Measurements from ENCODE around the gene IQGAP2. TPM values are rescaled to one million over a fixed set of nuclear protein-coding genes. Genes with fewer than 3 reads are reported as not detected.
A peak's percentile ranks its signal among the peaks of the same experiment; 100 is the strongest.

The IQGAP2 gene
- total RNA-seq, 1 donor = 0.36 TPM

DNA sequence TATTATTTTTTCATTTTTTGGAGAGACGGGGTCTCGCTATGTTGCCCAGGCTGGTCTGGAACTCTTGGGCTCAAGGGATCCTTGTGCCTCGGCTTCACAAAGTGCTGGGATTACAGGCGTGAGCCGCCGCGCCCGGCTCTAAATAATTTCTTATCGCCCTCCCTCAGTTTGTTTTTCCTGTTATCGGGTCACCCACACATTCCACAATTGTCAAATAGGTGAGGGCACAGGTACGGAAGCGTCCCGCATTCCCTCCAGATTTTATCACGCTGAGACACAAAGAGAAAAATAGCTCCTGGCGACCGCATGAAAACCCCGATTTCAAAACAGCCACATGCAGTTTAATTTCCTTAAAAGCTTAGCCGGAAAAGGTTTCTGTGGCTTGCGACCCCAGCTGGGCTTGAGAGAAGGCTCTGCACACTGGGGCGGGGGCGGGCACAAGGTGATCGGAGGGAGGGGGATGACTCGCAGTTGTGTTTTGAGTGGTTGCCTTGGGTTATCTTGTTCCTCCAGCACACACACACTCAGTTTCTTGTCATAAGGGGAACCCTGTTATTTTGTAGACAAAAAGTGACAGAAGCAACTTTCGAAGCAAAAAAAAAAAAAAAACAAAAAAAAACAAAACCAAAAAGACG lies 717 bp upstream of the IQGAP2 start:
- H3K4me2 ChIP-seq (ENCODE audit: insufficient read depth, low read length) = peak overlapping the region; percentile 82
- peak; percentile 21 for DNase-seq (ENCODE audit: insufficient read length, low spot score, missing footprints)
- H3K36me3 ChIP-seq (ENCODE audit: insufficient read depth, low read length) = no peaks in the 10 kb centered on the region
- H3K4me1 ChIP-seq (ENCODE audit: insufficient read depth, low read length) = no peaks in the 10 kb centered on the region
- TF ChIP-seq, protein P1, sequence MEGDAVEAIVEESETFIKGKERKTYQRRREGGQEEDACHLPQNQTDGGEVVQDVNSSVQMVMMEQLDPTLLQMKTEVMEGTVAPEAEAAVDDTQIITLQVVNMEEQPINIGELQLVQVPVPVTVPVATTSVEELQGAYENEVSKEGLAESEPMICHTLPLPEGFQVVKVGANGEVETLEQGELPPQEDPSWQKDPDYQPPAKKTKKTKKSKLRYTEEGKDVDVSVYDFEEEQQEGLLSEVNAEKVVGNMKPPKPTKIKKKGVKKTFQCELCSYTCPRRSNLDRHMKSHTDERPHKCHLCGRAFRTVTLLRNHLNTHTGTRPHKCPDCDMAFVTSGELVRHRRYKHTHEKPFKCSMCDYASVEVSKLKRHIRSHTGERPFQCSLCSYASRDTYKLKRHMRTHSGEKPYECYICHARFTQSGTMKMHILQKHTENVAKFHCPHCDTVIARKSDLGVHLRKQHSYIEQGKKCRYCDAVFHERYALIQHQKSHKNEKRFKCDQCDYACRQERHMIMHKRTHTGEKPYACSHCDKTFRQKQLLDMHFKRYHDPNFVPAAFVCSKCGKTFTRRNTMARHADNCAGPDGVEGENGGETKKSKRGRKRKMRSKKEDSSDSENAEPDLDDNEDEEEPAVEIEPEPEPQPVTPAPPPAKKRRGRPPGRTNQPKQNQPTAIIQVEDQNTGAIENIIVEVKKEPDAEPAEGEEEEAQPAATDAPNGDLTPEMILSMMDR (IDR thresholded peaks at IDR 0.05; ENCODE audit: extremely low read depth, low read depth, low read length) = no peak
- H3K9me3 ChIP-seq (ENCODE audit: low read depth, low read length) = no peaks in the 10 kb centered on the region
- H3K27ac ChIP-seq (ENCODE audit: low read depth, low read length) = no peak overlapping the region
- no peaks in the 10 kb centered on the region for H3K79me2 ChIP-seq (ENCODE audit: insufficient read depth, low read length)
- H2AFZ ChIP-seq (ENCODE audit: low read length) = peak overlapping the region; percentile 76
- H4K20me1 ChIP-seq (ENCODE audit: insufficient read depth, low read length) = no peaks in the 10 kb centered on the region
- peaks cover 28% of the 10 kb centered on the region for H3K27me3 ChIP-seq (ENCODE audit: insufficient read depth, low read length)
- peak overlapping the region; percentile 67 for H3K4me3 ChIP-seq (ENCODE audit: insufficient read depth, low read length)

DNA sequence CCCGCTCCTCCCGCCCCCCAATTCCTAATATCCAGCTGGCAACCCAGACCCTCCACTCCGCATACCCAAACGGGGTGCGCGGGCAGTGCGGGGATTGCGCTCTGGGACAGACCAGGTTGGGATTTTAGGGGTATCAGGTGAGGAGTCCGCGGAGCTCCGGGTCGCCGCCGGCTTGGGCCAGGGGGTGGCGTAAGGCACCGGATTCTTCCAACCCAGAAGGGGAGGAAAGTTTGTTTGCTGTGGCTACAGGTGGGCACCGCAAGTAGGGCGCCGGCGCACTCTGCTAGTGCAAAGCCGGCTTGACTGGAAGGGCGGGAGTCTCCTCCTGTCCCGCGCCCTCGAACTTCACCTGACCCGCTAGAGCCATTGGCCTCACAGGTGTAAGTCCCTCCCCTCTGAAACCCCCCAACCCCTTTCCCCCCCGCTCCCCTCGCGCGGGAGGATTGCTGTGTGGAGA lies 709 bp downstream of the IQGAP2 start:
- no peak for DNase-seq (ENCODE audit: insufficient read length, low spot score, missing footprints)
- Histone ChIP-seq H3K27ac (ENCODE audit: low read depth, low read length) (no peak overlapping the region), H3K4me2 (ENCODE audit: insufficient read depth, low read length) (peak overlapping the region; percentile 82), H3K79me2 (ENCODE audit: insufficient read depth, low read length) (no peaks in the 10 kb centered on the region), H3K4me1 (ENCODE audit: insufficient read depth, low read length) (no peaks in the 10 kb centered on the region), H3K27me3 (ENCODE audit: insufficient read depth, low read length) (peaks cover 28% of the 10 kb centered on the region), H3K36me3 (ENCODE audit: insufficient read depth, low read length) (no peaks in the 10 kb centered on the region), H3K9me3 (ENCODE audit: low read depth, low read length) (no peaks in the 10 kb centered on the region), H4K20me1 (ENCODE audit: insufficient read depth, low read length) (no peaks in the 10 kb centered on the region), H3K4me3 (ENCODE audit: insufficient read depth, low read length) (no peak overlapping the region), H2AFZ (ENCODE audit: low read length) (no peak overlapping the region)
- TF ChIP-seq, protein P1 (IDR thresholded peaks at IDR 0.05; ENCODE audit: extremely low read depth, low read depth, low read length) = no peak

DNA sequence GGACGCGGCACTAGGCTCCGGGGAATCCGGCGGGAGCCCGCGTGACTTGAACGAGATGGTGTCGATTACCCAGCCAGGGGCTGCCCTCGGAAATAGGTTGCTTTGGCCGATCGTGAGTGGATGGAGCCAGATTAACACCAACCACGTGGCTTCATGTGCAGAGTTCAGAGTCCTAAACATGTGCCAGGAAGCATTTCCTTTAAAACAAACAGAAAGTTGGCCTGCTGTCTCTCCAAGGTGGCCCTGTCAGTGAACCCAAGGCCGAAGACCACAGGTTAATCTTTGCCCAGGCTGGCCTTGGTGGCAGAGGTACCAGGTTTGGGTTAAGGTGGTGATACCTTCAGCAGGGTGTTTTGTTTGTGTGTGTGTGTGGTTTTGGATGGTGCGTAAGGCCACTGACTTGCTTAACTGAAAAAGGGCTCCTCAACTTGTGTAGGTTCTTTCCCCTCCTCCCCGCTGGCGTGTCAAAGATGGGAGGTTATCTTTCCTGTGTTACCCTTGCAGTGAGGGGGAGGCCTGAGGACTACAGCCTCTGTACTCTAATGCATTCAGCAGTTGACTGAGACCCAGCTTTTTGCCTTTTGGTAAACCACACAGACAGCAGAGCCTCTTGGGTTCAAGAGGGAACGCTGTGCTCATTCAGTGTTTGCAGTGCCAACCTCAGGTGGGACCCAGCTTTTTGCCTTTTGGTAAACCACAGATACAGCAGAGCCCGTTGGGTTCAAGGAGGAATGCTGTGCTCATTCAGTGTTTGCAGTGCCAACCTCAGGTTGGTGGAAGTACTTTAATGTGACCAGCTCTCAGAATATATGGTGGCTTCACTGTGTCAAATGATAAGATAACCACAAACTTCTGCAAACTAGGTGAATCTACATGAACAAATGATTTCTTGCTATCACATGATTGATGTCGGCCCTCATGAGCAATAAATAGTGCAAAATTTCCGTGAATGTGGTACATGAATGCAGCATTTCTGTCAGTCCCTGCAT lies 1.4 kb downstream of the IQGAP2 start:
- Histone ChIP-seq H3K27me3 (ENCODE audit: insufficient read depth, low read length) (peaks cover 28% of the 10 kb centered on the region), H3K4me1 (ENCODE audit: insufficient read depth, low read length) (no peaks in the 10 kb centered on the region), H3K27ac (ENCODE audit: low read depth, low read length) (no peak overlapping the region), H3K36me3 (ENCODE audit: insufficient read depth, low read length) (no peaks in the 10 kb centered on the region), H3K9me3 (ENCODE audit: low read depth, low read length) (no peaks in the 10 kb centered on the region), H3K4me3 (ENCODE audit: insufficient read depth, low read length) (no peak overlapping the region), H3K4me2 (ENCODE audit: insufficient read depth, low read length) (no peak overlapping the region), H3K79me2 (ENCODE audit: insufficient read depth, low read length) (no peaks in the 10 kb centered on the region), H2AFZ (ENCODE audit: low read length) (no peak overlapping the region), H4K20me1 (ENCODE audit: insufficient read depth, low read length) (no peaks in the 10 kb centered on the region)
- no peak for DNase-seq (ENCODE audit: insufficient read length, low spot score, missing footprints)
- TF ChIP-seq, protein P1 (IDR thresholded peaks at IDR 0.05; ENCODE audit: extremely low read depth, low read depth, low read length) = no peak

DNA sequence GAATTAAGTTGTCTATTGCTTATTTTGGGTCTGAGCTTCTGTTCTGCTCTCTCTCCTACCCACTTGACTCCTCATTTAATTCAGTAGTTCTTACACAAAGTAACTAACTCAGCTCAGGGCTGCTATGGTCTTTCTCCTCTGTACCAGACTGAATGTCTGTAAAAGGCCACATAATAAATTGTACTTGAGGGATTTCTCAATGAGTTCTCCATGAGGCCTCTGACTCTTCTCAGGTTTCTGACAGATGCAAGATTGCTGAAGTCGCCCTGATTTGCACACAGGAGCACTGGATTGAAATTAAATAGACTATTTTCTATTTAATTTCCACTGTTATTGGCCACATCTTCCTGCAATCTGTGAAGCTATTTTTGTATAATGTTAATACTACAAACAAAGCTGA lies 2.9 kb downstream of the IQGAP2 start:
- Histone ChIP-seq H3K4me2 (ENCODE audit: insufficient read depth, low read length) (no peak overlapping the region), H3K27me3 (ENCODE audit: insufficient read depth, low read length) (peaks cover 27% of the 10 kb centered on the region), H3K9me3 (ENCODE audit: low read depth, low read length) (no peaks in the 10 kb centered on the region), H3K4me3 (ENCODE audit: insufficient read depth, low read length) (no peak overlapping the region), H3K4me1 (ENCODE audit: insufficient read depth, low read length) (no peaks in the 10 kb centered on the region), H3K79me2 (ENCODE audit: insufficient read depth, low read length) (no peaks in the 10 kb centered on the region), H3K27ac (ENCODE audit: low read depth, low read length) (no peak overlapping the region), H3K36me3 (ENCODE audit: insufficient read depth, low read length) (no peaks in the 10 kb centered on the region), H4K20me1 (ENCODE audit: insufficient read depth, low read length) (no peaks in the 10 kb centered on the region), H2AFZ (ENCODE audit: low read length) (no peak overlapping the region)
- TF ChIP-seq, protein P1 (IDR thresholded peaks at IDR 0.05; ENCODE audit: extremely low read depth, low read depth, low read length) = no peak
- DNase-seq (ENCODE audit: insufficient read length, low spot score, missing footprints) = no peak

All from osteoblast (primary cell).